Fibroblast of skin of left biceps (primary cell): ENCODE results near the gene POLR3A.
"Not testable (repeated sequence)": the region's sequence is repeated elsewhere in the genome, so short reads cannot be mapped to it uniquely, and the experiment has no call there.

Experiments
- DNase-seq, 2 experiments: peaks; one replicate each; pipeline ENCODE4 v3.0.0-alpha.2; 2013; ENCODE audit warnings: low read depth in 2 of 2

POLR3A gene

GRCh38 chr10:78029269-78030226, at the start of gene POLR3A:
Gene POLR3A (minus strand): TSS chr10:78029515. CDS start chr10:78029407, 108 bp downstream.
- peak; percentile 98 for DNase-seq

DNA sequence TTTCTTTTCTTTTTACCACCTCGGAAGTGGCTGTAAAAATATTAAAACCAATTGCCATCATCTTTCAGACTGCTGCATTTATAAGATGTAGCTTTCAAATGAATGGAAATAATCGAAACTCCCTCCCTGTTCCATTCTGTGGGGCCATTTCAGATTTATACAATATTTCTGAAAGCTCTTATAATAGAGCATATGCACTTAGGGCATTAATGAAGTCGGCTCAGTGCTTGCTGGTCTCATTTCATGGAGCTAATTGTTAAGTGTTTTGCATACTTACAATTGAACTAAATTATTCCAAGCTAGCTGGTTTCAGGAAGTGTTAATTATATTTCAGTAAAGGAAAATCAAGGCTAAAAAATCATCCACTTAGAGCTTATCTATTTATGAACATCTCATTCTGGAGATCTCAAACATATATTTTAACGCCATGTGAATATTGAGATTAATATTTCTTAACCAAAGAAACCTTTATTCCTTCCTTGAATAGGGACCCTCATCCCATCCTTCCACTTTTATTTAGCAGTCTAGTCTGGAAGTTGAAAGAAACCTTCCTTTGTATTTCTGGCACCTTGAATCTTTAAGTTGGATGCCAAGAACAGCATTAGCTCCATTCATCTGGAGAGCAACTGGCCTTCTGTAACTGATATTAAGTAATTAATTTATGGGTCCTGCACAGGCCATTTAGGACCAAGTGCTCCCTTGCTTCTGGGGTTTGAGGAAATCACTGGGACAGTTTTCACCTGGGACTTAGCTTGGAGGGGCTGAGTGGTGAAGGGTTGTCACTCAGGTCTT, 49.4 kb upstream of the POLR3A start:
- no peak for DNase-seq

- not testable (repeated sequence) for DNase-seq
Measured at GRCh38 chr10:78075806-78076205, 46.5 kb upstream of the POLR3A start.

DNA sequence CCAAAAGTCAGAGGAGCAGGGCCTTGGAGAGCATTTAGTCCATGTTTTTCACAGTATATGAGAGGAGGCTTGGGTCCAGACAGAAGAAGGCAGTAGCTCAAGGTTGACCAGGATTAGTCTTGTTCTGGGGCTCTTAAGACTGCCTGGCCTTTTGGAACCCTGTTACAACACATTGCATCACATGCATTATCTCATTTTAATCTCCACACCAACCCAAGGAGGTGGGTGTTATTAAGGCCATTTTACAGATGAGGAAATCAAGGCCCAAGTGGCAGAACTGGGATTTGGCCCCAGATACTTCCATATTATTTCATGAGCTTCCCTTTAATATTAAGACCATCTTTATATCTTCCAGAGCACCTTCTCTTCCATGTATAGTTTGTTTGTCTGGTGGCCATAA, 43.2 kb upstream of the POLR3A start:
- DNase-seq: no peak

DNA sequence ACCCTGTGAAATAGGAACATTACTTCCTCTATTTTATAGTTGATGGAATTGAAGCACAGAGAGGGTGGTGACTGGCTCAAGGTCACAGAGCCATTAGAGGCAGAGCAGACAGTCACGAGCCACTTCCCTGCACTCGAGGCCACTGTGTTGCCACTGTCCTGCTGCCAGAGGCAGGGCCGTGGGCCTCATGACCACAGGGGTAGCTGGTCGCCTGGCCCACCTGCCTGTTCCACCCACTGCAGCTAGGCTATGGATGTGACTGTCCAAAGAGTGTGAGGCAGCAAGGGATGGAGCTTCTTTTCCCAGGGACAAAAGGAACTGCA, 42.5 kb upstream of the POLR3A start:
- DNase-seq: no peak

GRCh38 chr10:78071140-78071856, 42.0 kb upstream of the POLR3A start:
- no peak for DNase-seq

DNA sequence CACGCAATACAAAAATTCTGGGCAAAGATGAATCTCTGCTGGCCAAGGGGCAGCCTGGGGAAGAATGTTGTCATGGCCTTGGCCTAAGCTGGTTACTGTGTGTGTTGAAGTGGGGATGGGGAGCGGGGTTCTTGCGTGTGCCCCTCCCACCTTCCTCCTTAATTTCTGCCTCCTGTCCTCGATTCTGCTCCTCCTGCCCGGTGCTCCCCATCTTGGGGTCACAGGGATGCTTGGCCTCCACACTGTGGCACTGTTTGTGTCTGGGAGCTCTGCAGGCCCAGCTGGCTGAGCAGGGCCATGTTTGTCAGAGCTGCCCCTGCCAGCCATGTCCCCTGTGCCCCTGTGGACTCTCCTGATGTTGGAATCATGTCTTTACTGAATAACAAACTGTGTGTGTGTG, 41.4 kb upstream of the POLR3A start:
- DNase-seq: no peak

DNA sequence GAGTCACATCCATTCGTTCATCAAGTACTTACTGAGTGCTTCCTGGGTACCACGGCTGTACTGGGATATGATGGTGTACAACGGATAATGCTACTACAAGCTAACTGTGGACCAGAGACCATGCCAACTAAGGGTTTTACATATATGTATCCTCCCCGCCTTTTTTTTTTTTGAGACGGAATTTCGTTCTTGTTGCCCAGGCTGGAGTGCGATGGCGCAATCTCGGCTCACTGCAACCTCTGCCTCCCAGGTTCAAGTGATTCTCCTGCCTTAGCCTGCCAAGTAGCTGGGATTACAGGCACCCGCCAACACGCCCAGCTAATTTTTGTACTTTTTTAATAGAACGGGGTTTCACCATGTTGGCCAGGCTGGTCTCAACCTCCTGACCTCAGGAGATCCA, 40.7 kb upstream of the POLR3A start:
- DNase-seq: not testable (repeated sequence)

- no peak for DNase-seq
Measured at GRCh38 chr10:78069151-78069550, 39.8 kb upstream of the POLR3A start.

DNA sequence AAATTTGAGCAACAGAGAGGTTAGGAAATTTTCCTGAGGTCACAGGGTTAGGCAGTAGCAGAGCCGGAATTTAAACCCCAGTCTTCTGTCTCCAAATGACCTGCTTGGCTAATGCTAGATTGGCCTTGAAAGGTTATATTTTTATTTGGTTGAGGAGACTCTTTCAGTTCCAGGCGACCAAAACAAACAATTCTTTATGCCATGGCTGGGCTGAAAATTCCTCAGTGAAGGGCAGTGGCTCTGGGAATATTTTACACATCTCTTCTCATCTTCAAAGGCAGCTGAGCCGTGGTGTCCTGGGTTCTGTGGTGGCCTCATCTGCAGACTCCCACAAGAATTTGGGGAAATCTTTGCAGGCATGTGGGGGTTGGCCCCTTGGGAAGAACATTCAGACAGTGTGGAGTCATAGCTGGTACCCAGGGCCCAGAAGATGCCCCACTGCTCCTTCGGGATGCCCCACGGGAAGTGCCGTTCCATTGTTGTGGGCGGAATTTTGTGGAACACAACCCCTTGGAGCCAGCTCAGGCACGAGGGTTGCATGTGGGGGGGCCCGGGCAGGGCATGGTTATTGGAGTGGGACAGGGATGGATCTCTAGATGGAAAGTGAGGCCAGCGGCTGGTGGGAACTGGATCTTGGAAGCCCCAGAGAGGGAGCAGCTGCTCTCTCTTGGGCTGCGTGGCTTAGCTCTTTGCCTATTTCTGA, 37.6 kb upstream of the POLR3A start:
- DNase-seq: no peak

DNA sequence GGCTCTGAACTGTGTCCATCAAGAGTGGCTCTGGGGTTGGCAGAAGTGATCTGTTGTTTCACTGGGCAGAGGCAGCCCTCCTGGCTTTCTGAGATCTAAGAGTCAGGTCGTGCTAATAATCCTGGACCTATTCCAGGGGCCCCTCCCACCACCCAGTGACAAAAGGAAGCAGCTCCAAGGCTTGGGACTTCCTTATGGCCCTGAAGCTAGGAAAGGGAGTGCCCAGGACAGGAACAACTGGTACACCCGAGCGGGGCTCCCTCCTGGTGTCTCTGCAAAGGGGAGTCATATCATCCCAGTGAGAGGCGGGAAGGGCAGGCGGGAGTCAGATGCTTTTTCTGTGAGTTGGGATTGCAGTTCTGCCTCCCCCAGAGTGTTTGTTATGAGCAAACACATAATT, 36.7 kb upstream of the POLR3A start:
- DNase-seq: no peak

- DNase-seq: no peak
Measured at GRCh38 chr10:78065611-78066010, 36.3 kb upstream of the POLR3A start.

DNA sequence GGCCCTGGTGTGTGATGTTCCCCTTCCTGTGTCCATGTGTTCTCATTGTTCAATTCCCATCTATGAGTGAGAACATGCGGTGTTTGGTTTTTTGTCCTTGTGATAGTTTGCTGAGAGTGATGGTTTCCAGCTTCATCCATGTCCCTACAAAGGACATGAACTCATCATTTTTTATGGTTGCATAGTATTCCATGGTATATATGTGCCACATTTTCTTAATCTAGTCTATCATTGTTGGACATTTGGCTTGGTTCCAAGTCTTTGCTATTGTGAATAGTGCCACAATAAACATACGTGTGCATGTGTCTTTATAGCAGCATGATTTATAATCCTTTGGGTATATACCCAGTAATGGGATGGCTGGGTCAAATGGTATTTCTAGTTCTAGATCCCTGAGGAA, 35.6 kb upstream of the POLR3A start:
- DNase-seq: not testable (repeated sequence)

- DNase-seq: no peak
Measured at GRCh38 chr10:78063236-78063635, 33.9 kb upstream of the POLR3A start.

GRCh38 chr10:78062296-78062695, 33.0 kb upstream of the POLR3A start:
- DNase-seq: no peak

DNA sequence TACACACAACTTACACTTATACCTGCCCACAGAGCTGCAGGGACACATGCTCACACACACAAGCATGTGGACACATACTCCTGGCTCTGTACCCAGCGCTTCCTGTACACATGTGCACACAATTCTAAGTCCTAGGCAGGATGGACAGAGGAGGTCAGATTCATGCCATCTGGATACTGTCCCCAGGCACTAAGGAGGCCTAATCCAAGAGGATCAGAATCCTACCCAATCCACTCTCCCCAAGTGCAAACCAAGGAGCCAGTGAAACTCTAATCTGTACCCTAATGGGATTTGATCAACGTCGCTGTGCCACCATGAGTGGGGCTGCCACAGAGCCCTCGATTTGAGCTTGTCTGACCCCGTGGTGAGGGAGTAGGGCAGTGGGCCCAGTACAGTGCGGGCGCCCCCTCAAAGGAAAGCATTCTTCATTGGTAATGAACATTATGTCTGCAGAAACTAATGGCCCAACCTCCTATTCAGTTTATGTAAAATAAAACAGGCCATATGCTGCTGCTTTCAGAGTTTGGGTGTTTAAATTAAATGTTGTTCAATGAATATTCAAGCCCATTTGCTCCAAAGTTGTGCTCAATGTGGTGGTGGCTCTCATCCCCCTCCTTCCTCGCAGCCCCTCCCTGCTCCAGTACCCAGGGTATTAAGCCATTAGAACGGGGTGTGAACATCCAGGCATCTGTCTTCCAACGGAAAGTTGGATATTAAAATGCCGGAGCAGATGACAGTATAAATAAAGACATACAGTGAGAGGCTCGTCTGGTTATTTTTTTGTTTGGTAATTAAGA, 30.8 kb upstream of the POLR3A start:
- no peak for DNase-seq

DNA sequence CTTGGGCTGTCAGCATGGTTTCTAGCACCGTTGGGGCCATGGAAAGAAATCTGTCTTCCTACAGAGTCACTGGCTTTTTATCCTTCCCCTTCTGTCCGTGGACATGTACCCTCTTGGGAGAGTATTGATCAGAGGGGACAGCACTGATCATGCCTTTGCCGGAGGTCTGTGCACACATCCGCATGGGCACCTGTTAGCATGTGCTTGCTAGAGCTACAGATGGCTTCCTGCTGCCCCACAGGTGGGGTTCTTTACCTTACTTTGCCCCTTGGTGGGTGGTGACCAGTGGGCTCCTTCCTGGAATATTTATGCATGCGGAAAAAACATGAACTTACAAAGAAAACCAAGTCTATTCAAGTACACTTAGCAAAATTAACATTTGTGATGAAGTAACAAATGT, 29.2 kb upstream of the POLR3A start:
- DNase-seq: no peak

- peak; percentile 26 to 30 for DNase-seq
Measured at GRCh38 chr10:78053211-78053868, 24.0 kb upstream of the POLR3A start.

- no peak for DNase-seq
Measured at GRCh38 chr10:78049851-78050250, 20.5 kb upstream of the POLR3A start.

DNA sequence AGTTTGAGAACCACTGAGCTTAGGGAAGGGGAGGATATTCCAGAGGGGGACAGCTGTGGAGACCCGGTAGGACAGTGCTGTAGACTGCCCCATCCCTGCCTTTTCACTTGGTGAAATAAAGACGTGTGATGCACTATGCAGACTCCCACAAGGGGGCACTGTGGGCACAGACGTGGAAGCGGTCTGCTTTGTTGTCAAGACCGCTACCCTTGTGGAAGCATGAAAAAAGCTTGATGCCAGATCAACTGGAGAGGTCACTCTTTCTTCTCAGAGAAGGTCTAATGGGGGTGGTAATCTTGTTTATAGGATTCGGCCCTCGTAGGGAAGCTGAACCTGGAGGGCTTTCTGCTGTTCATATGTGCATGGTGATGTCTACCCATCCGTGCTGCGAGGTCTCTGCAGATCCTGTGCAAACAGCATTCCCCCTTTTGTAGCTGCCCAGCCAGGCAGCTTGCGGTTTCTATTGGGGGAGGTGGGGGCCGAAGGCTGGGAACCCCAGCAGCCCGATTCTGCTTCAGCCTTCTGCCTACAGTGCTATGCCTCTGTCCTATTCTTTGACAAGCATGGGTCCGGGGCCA, 18.1 kb upstream of the POLR3A start:
- peak; percentile 53 to 55 for DNase-seq
